ENCODE results near the gene KANK4.
"Not testable (repeated sequence)": the region's sequence is repeated elsewhere in the genome, so short reads cannot be mapped to it uniquely, and the experiment has no call there.

The KANK4 gene

DNA sequence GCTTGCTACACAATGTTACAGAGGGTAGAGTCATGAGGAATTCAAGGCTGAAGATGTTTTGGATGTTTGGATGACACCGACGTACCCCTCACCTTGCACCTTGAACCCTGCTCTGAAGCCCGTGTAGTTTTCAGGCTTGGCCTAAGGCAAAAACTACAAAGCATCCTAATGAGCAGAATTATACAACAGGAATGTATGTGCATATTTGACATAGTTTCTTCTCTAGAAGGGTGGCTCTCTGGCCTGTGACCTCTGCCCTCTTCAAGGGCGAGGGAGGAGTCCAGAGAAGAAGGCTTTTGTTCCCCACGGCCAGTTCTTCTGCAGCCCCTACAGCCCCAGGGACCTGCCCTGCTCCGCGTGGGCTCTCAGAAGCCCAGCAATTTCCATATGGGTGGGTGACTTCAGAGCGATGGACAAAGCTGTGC is 81.3 kb downstream of the KANK4 start:
- no peak for DNase-seq (ENCODE audit: low spot score)

DNA sequence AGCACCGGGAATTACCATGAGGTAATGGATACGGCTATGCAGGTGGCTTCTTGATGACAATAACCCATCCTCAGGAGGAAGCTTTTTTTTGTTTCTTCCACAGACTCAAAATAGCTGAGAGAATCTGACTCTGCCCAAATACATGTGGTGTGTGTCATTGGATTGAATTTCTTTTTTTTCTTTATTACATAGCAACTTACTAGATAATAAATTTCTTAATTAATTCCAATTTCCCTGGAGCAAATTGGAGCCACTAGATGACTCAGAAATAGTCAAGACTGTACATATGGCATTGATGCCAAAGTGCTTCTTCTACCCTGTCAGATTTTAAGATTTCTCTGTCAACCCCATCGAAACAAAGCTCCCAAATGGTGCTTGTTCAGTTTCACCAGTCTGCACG is 81.9 kb downstream of the KANK4 start:
- no peak for DNase-seq (ENCODE audit: low spot score)

DNA sequence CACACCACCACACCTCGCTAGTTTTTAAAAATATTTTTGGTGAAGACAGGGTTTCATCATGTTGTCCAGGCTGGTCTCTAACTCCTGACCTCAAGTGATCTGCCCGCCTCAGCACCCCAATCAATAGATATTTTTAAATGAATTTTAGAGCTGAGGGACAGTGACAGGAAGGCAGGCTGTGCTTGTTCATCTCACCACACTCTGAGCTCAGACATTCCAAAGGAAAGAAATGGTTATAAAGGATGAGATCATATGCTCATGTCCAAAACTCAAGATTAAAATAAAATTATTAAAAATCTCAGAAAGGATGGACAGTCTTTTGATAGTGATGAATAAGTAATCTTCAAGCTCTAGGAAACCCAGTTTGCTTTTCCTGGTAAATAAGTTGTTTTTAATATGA is 83.7 kb downstream of the KANK4 start:
- DNase-seq (ENCODE audit: low spot score) = no peak

DNA sequence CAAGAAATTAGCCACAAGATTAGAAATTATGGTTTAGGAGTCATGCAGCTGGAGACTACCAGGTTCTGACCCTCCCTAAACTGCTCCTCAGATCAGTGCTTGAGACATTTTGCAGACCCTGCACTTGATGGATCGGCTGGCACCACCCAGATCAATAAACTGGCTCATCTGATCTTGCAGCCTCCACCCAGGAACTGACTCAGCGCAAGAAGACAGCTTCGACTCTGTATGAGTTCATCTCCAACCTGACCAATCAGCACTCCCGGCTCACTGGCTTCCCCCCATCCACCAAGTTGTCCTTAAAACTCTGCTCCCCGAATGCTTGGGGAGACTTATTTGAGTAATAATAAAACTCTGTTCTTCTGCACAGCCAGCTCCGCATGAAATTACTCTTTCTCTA is 84.5 kb downstream of the KANK4 start:
- no peak for DNase-seq (ENCODE audit: low spot score)

DNA sequence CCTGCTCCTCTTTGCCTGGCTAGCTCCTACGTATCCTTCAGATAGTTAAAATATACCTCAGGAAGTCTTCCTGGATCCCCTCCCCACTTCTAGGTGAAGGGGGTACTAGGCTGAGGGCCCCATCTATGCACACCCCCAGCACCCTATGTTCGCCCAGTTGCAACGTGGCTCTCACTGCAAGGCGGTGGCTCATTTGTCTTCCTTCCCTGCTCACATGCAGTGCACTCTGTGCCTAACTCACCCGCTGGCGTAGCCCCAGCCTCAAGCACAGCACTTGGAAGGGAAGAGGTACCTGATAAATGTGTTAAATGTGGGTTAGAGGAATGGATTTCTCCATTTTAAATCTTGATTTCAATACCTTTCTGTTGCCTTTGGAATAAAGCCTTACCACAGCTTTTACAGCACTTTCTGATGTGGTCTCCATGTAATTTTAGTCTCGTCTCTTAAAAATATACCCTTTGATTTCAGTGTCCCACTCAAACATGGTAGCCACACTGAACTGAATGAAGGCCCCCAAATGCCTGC is 85.2 kb downstream of the KANK4 start:
- DNase-seq (ENCODE audit: low spot score) = no peak

DNA sequence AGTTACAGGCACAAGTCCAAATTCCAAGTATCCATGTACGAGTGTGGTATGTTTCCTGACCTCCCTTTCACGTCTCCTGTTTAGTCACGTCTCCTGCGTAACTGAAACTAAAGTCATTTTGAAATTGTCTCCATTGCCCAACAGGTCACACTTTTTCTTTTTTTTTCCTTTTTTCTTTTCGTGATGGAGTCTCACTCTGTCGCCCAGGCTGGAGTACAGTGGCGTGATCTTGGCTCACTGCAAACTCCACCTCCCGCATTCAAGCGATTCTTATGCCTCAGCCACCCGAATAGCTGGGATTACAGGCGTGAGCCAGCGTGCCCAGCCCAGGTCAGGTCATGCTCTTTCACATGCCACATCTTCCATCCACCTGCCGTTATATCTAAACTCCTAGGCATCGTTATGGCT is 86.4 kb downstream of the KANK4 start:
- DNase-seq (ENCODE audit: low spot score) = no peak

DNA sequence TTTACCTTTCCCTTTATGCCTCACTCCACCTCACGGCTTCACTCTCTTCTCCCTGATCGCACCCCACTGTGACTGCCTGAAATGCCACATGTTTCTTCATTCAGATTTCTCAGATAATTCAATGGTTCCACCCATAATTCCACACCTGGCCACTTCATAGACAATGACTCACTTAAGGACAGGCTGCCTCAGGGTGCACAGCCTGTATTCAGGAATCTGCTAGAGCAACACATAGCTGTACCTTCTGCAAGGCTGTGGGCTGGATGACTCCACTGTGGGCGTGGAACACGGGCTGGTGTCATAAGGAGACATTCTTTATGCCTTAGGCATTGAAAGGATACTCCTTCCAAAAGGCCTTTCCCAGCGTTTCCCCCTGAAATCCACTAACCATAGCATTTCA is 88.5 kb downstream of the KANK4 start:
- peak; percentile 97 for DNase-seq (ENCODE audit: low spot score)

DNA sequence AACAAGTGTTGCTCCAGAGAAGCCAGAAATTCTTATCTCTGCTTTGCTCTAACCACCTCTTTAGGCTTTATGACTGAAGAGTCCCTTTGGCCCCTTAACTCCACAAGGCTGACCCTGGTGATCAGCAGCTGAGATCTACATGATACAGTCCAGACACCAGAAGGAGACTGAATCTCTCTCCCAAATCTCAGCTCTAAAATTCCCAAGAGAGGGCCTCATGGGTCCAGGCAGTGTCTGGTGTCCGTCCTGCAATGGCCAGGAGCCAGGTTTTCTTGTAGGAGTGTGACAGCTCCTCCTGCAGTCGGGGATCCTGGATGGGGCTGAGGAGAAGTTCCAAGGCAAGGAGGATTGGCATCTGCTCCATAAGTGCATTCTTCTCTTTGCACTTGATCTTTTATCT is 89.3 kb downstream of the KANK4 start:
- no peak for DNase-seq (ENCODE audit: low spot score)

DNA sequence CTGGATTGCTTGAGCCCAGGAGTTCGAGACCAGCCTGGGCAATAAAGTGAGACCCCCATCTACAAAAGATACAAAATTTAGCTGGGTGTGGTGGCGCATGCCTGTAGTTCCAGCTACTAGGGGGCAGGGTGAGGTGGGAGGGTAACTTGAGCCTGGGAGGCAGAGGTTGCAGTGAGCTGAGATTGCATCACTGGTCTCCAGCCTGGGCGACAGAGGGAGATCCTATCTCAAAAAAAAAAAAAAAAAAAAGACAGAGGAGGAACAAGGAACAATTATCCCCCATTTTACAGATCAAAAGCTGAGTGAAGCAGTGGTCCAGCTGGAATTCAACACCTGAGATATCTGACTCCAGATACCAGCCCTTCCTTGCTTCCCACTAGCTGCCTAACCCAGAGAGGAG is 89.8 kb downstream of the KANK4 start:
- no peak for DNase-seq (ENCODE audit: low spot score)

DNA sequence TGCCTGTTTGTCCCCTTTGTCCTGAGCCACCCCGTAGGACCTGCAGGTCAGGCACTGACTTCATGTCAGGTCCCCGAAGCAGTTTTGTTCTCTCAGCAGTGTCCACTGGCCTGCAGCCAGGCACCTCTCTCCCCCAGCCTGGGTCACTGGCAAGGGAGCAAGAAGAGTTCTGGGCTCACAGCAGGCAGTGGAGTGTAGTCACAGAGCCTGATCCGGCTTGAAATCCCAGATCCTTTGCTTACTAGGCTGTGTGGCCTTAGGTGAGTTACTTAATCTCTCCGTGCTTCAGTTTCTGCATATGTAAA is 90.4 kb downstream of the KANK4 start:
- DNase-seq (ENCODE audit: low spot score) = no peak

DNA sequence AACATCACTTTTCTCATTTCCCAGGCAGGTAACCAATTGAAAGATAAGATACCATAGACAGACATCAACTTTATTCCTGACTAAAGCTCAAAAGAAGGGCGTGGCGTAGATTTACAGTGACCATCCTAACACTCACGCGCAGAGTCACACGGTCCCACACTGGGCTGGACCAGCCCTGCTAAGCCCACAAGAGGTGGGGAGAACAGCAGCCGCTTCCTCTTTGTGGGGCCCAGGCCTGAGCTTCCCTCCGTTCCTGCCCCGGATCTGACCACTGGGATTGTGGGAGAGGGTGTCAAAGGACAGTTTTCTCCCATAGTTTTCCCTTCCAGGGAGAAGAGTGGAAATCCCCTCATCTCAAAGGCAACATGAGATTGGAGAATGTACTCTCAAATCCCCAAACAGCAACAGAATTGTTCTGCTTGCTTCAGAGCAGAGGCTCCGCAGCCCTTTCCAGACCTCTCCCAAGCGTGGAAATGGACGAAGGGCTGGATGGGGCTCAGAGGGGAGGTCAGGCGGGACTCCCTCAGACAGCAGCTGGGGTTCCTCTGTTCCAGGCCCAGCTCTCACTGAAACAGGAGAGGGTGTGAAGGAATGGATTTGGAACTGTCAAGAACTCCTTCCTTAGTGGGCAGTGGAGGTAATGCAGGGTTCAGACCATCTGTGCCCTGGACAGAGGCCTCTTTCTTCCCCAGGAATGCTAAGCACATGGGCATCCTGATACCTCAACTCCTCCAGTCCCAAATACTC is 90.9 kb downstream of the KANK4 start:
- no peak for DNase-seq (ENCODE audit: low spot score)

DNA sequence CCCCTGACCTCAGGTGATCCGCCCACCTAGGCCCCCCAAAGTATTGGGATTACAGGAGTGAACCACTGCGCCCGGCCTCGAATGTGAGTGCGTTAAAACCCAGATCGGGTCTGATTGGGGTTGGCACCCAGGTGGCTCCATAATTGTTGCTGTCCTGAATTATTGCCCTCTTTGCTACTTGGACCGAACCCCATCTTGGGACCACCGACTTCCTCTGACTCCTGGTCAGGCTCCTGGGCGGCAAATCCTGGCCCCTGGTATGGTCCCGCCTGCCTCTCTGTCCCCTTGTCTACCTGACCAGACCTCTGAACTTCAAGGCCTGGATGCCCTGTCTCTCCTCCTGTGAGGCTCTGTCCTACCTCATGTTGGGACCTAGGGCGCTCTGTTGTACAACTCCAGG is 91.7 kb downstream of the KANK4 start:
- no peak for DNase-seq (ENCODE audit: low spot score)

DNA sequence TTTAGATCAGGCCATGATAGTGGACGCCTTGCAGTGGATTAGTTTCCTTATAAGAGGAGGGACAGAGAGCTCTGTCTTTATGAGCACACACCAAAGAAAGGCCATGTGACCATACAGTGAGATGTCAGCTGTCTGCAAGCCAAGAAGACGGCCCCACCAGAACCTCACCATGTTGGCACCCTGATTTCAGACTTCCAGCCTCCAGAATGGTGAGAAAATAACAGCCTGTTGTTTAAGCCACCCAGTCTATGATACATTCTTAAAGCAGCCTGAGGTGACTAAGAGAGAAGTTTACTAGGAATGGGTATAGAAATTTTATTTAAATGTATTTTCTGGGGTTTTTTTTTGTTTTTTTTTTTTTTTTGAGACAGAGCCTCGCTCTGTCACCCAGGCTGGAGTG is 95.1 kb downstream of the KANK4 start:
- no peak for DNase-seq (ENCODE audit: low spot score)

DNA sequence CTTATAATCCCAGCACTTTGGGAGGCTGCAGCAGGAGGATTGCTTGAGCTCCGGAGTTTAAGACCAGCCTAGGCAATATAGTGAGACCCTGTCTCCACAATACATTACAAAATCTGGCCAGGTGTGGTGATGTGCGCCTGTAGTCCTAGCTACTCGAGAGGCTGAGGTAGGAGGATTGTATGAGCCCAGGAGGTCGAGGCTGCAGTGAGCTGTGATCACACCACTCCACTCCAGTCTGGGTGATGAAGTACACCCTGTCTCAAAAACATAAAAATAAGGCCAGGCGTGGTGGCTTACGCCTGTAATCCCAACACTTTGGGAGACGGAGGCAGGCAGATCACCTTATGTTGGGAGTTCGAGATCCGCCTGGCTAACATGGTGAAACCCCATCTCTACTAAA is 96.9 kb downstream of the KANK4 start:
- DNase-seq (ENCODE audit: low spot score) = no peak

DNA sequence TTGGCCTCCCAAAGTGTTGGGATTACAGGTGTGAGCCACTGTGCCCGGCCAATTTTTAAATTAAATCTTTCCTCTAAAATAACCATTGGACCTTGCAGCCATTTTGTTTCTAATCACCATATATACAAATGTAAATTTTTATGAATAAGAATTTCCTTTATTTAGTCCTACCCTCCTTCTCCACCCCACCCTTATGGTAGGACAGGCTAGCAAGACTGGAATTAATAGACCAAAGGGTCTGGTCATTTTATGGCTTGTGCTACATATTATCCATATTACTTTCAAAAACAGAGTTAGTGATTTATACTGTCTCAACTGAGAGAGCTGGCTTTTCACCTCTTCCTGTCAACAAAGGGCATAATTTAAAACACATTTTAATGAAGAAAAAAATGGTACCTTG is 98.1 kb downstream of the KANK4 start:
- no peak for DNase-seq (ENCODE audit: low spot score)

DNA sequence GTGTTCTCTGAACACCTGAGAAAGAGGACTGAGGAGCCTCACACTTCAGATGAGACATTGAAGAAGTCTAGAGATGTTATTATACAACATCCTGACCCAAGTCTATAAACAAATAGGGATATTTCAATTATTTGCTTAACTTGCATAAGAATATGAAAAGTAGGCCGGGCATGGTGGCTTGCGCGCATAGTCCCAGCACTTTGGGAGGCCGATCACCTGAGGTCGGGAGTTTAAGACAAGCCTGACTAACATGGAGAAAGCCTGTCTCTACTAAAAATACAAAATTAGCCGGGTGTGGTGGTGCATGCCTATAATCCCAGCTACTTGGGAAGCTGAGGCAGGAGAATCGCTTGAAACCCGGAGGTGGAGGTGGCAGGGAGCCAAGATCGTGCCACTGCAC is 98.8 kb downstream of the KANK4 start:
- not testable (repeated sequence) for DNase-seq (ENCODE audit: low spot score)

DNA sequence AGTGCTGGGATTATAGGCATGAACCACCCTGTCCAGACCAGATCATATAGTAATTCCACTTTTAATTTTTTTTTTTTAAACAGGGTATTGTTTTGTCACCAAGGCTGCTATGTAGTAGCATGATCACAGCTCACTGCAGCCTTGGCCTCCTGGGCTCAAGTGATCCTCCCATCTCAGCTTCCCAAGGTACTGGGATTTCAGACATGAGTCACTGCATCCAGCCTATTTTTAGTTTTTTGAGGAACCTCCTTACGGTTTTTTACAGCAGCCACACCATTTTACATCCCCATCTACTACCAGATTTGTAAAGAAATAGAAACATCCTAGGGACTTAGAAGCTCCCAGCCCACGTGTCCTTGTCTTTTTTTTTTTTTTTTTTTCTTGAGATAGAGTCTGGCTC is 100.6 kb downstream of the KANK4 start:
- no peak for DNase-seq (ENCODE audit: low spot score)

DNA sequence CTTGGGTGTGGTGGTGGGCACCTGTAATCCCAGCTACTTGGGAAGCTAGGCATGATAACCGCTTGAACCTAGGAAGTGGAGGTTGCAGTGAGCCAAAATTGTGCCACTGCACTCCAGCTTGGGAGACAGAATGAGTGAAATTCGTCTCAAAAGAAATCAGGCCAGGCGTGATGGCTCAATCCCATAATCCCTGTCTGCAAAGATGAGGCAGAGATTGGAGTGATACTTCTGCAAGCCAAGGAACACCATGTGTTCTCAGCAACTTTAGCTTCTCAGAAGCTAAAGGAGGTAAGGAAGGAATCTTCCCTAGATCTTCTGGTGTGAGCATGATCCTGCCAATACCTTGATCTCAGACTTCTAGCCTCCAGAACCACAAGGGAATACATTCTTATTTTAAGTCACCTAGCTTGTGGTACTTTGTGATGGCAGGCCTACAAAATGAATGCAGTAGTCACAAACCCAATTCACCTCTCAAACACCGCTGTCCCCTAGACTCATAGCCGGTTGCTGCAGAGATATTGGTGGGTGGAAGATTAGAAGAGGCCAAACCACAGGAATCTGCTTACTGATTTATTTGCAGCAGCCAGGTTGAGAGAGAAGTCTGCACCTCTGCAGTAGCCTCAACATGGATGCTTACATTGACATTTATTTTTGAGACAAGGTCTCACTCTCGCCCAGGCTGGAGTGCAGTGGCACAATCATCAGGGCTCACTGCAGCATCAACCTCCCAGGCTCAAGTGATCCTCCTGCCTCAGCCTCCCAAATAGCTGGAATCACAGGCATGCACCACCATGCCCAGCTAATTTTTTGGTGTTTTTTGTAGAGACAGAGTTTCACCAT is 105.9 kb downstream of the KANK4 start:
- DNase-seq (ENCODE audit: low spot score) = no peak

DNA sequence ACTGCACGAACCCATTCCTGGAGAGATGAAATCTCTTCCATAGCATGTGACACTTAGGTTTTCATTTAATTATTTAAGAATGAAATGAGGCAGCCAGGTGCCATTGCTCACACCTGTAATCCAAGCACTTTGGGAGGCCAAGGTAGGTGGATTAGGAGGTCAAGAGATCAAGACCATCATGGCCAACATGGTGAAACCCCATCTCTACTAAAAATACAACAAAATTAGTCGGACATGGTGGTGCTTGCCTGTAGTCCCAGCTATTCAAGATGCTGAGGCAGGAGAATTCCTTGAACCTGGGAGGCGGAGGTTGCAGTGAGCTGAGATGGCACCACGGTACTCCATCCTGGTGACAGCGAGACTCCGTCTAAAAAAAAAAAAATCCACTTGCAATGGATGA is 106.8 kb downstream of the KANK4 start:
- no peak for DNase-seq (ENCODE audit: low spot score)

DNA sequence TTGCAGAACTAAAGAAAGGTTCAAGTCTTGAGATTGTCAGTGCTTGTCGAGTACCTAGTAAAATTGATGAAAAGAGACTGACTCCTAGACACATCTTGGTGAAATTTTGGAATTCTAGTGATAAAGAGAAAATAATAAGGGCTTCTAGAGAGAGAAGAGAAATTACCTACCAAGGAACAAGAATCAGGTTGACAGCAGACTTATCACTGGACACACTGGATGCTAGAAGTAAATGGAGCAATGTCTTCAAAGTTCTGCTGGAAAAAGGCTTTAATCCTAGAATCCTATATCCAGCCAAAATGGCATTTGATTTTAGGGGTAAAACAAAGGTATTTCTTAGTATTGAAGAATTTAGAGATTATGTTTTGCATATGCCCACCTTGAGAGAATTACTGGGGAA is 108.3 kb downstream of the KANK4 start:
- DNase-seq (ENCODE audit: low spot score) = no peak

DNA sequence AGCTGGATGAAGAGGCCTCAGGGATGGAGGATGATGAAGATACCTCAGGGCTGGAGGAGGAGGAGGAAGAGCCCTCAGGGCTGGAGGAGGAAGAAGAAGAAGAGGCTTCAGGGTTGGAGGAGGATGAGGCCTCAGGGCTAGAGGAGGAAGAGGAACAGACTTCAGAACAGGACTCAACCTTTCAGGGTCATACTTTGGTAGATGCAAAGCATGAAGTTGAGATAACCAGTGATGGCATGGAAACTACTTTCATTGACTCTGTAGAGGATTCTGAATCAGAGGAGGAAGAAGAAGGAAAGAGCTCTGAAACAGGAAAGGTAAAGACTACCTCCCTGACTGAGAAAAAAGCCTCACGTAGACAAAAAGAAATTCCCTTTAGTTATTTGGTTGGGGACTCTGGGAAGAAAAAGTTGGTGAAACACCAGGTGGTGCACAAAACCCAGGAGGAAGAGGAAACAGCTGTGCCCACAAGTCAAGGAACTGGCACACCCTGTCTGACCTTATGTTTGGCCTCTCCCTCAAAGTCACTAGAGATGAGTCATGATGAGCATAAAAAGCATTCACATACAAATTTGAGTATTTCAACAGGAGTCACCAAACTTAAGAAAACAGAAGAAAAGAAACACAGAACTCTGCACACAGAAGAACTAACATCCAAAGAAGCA is 109.2 kb downstream of the KANK4 start:
- DNase-seq (ENCODE audit: low spot score) = peak; percentile 46

DNA sequence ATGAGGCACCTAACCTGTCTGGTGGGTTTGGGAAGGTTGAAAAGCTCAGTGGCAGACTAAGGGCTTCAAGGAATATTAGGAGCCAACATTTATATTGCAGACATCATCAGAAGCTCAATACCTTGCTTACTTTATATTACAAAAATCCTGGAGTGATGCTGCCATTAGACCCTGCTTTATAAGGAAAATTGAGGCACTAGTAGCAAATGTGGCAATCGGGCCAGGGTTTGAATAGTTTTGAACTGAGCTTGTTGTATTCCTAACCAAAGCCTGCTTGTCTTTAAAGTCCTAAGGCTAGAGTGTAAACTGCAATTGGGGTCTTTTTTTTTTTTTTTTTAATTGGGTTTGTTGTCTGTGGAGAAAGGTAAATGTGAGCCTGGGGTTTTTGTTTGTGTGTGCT is 110.3 kb downstream of the KANK4 start:
- DNase-seq (ENCODE audit: low spot score) = no peak

DNA sequence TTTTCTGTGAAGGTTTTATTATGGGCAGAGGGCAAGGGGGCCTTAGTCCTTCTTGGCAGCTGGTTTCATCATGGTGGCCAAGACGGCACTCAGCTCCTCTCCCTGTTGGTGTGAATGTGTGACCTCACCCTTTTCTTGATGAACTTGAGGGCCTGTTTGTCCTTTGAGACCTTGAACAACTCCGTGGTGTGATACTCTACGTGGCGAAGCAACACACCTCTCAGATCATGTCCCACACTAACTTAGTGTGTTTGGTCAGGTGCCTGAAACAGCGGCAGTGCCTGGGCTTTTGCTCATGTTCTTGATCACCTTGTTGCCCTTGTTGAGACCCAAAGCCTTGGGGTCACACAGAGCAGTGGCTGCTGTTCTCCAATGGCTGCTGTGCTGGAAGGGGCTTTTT is 111.1 kb downstream of the KANK4 start:
- DNase-seq (ENCODE audit: low spot score) = no peak

Measured in kidney tubule cell (primary cell).